ENCODE data around the gene ADCY1. TPM values are rescaled to one million over a fixed set of nuclear protein-coding genes. Genes with fewer than 3 reads are reported as not detected.

ADCY1 gene
- total RNA-seq, 2 donors from 2014 or later = 0.14 to 0.85 TPM

- no peak for TF ChIP-seq CTCF (IDR thresholded peaks at IDR 0.05)
- no peak overlapping the region for H3K27ac ChIP-seq
- no peaks in the 10 kb centered on the region for H3K27me3 ChIP-seq (replicated peaks; ENCODE audit: insufficient read depth)
- H3K4me3 ChIP-seq = no peak overlapping the region
- no peak for DNase-seq (ENCODE audit: low spot score)
- ATAC-seq (ENCODE audit: insufficient number of reproducible peaks, low FRiP score, low read depth) = no peak
- H3K9me3 ChIP-seq = no peaks in the 10 kb centered on the region
- H3K36me3 ChIP-seq = no peaks in the 10 kb centered on the region
- H3K4me1 ChIP-seq (ENCODE audit: control insufficient read depth in 1 of 2, low read depth in 2 of 2) = no peaks in the 10 kb centered on the region
These were observed 115.0 kb downstream of the ADCY1 start for GRCh38 chr7:45689011-45689796.

- no peak for ATAC-seq (ENCODE audit: insufficient number of reproducible peaks, low FRiP score, low read depth)
- no peak for TF ChIP-seq CTCF (IDR thresholded peaks at IDR 0.05)
- Histone ChIP-seq H3K4me1 (ENCODE audit: control insufficient read depth in 1 of 2, low read depth in 2 of 2) (no peaks in the 10 kb centered on the region), H3K36me3 (no peaks in the 10 kb centered on the region), H3K27ac (no peak overlapping the region), H3K4me3 (no peak overlapping the region), H3K27me3 (replicated peaks; ENCODE audit: insufficient read depth) (no peaks in the 10 kb centered on the region), H3K9me3 (no peaks in the 10 kb centered on the region)
- DNase-seq (ENCODE audit: low spot score) = no peak
These were observed 115.9 kb downstream of the ADCY1 start for GRCh38 chr7:45689797-45690761.

GRCh38 chr7:45690762-45691150 lies 116.6 kb downstream of the ADCY1 start:
- TF ChIP-seq CTCF (IDR thresholded peaks at IDR 0.05) = no peak
- Histone ChIP-seq H3K4me1 (ENCODE audit: control insufficient read depth in 1 of 2, low read depth in 2 of 2) (no peaks in the 10 kb centered on the region), H3K27me3 (replicated peaks; ENCODE audit: insufficient read depth) (no peaks in the 10 kb centered on the region), H3K4me3 (no peak overlapping the region), H3K27ac (no peak overlapping the region), H3K36me3 (no peaks in the 10 kb centered on the region), H3K9me3 (no peaks in the 10 kb centered on the region)
- DNase-seq (ENCODE audit: low spot score) (no peak), ATAC-seq (ENCODE audit: insufficient number of reproducible peaks, low FRiP score, low read depth) (no peak)

- Histone ChIP-seq H3K36me3 (no peaks in the 10 kb centered on the region), H3K27ac (no peak overlapping the region), H3K9me3 (no peaks in the 10 kb centered on the region), H3K4me3 (no peak overlapping the region), H3K4me1 (ENCODE audit: control insufficient read depth in 1 of 2, low read depth in 2 of 2) (no peaks in the 10 kb centered on the region), H3K27me3 (replicated peaks; ENCODE audit: insufficient read depth) (no peaks in the 10 kb centered on the region)
- ATAC-seq (ENCODE audit: insufficient number of reproducible peaks, low FRiP score, low read depth) = no peak
- no peak for DNase-seq (ENCODE audit: low spot score)
- no peak for TF ChIP-seq CTCF (IDR thresholded peaks at IDR 0.05)
These were observed 117.0 kb downstream of the ADCY1 start for GRCh38 chr7:45691155-45691656.

- DNase-seq (ENCODE audit: low spot score) = no peak
These were observed 117.9 kb downstream of the ADCY1 start for GRCh38 chr7:45692031-45692430.

More at GRCh38 chr7:45692031-45692430, 117.9 kb downstream of the ADCY1 start:
- ATAC-seq (ENCODE audit: insufficient number of reproducible peaks, low FRiP score, low read depth) = no peak
- no peak overlapping the region for H3K27ac ChIP-seq
- no peaks in the 10 kb centered on the region for H3K4me1 ChIP-seq (ENCODE audit: control insufficient read depth in 1 of 2, low read depth in 2 of 2)
- H3K9me3 ChIP-seq = no peaks in the 10 kb centered on the region
- TF ChIP-seq CTCF (IDR thresholded peaks at IDR 0.05) = no peak
- H3K4me3 ChIP-seq = no peak overlapping the region
- no peaks in the 10 kb centered on the region for H3K36me3 ChIP-seq
- H3K27me3 ChIP-seq (replicated peaks; ENCODE audit: insufficient read depth) = no peaks in the 10 kb centered on the region

All from thoracic aorta (tissue), 2 donors.